Upper lobe of right lung (tissue), 1 donor: ENCODE data around the gene IRX5. TPM values are rescaled to one million over a fixed set of nuclear protein-coding genes. Genes with fewer than 3 reads are reported as not detected.

Experiments used
- ATAC-seq: fragments of 200-7000 bp; cut with Tn5 transposase; one replicate; pipeline ENCODE4 v1.9.1; 2020; ENCODE audit warnings: mild to moderate bottlenecking, moderate library complexity
- DNase-seq: peaks from one replicate; pipeline ENCODE4 v3.0.0-alpha.2; 2020
- H3K27ac ChIP-seq: fragments of 200-600 bp; one replicate; pipeline ENCODE4 v1.8.0; 2022
- H3K27me3 ChIP-seq: fragments of 200-600 bp; one replicate; pipeline ENCODE4 v1.8.0; 2022; ENCODE audit warnings: mild to moderate bottlenecking
- H3K36me3 ChIP-seq: fragments of 200-600 bp; one replicate; pipeline ENCODE4 v1.8.0; 2022
- H3K4me1 ChIP-seq: fragments of 200-600 bp; one replicate; pipeline ENCODE4 v1.8.0; 2022
- H3K4me3 ChIP-seq: fragments of 200-600 bp; one replicate; pipeline ENCODE4 v1.8.0; 2022; ENCODE audit warnings: mild to moderate bottlenecking
- H3K9me3 ChIP-seq: fragments of 200-600 bp; one replicate; pipeline ENCODE4 v1.8.0; 2022
- CTCF ChIP-seq: fragments of 200-600 bp; IDR thresholded peaks from one replicate; pipeline ENCODE4 v1.8.0; 2022; ENCODE audit warnings: antibody characterized with exemption
- intact Hi-C: fragments of 100-400 bp; cut with DNase I; formaldehyde crosslinking; loops from one replicate; pipeline ENCODE4 v1.11.0; 2022
- total RNA-seq: library from RNA; stranded (reverse); fragmentation: NEBNext Ultra II Directional; extraction: Animal tissue kit (Norgen Biotek cat#: 25700); gene quantifications from one replicate; pipeline ENCODE4 v1.2.1, GENCODE V29; 2021
- donor health status: DM: no; HTN: yes; CAD: no; lungs with severe emphysema.

The IRX5 gene
- total RNA-seq, 1 donor from 2014 or later = 23.3 TPM

- intact Hi-C loops = no loop called here
- DNase-seq = no peak
- no peak for TF ChIP-seq CTCF
- H3K36me3 ChIP-seq = no peaks in the 10 kb centered on the region
- H3K4me1 ChIP-seq = peaks cover 8% of the 10 kb centered on the region
- peak overlapping the region; percentile 67 for H3K4me3 ChIP-seq
- H3K27me3 ChIP-seq = peaks cover 82% of the 10 kb centered on the region
- no peak for ATAC-seq
- H3K27ac ChIP-seq = peak overlapping the region; percentile 84
- H3K9me3 ChIP-seq = no peaks in the 10 kb centered on the region
These were observed 8.3 kb downstream of the IRX5 start for GRCh38 chr16:54939029-54939346.

- Histone ChIP-seq H3K27ac (no peak overlapping the region), H3K4me1 (peaks cover 8% of the 10 kb centered on the region), H3K27me3 (peaks cover 75% of the 10 kb centered on the region), H3K9me3 (no peaks in the 10 kb centered on the region), H3K36me3 (no peaks in the 10 kb centered on the region), H3K4me3 (no peak overlapping the region)
- TF ChIP-seq CTCF = no peak
- intact Hi-C loops = no loop called here
- ATAC-seq (peak; percentile 8), DNase-seq (no peak)
These were observed 9.0 kb downstream of the IRX5 start for GRCh38 chr16:54939510-54940278.

GRCh38 chr16:54940279-54940604 lies 9.6 kb downstream of the IRX5 start:
- Histone ChIP-seq H3K4me1 (peaks cover 8% of the 10 kb centered on the region), H3K27me3 (peaks cover 70% of the 10 kb centered on the region), H3K4me3 (no peak overlapping the region), H3K27ac (no peak overlapping the region), H3K36me3 (no peaks in the 10 kb centered on the region), H3K9me3 (no peaks in the 10 kb centered on the region)
- intact Hi-C loops = no loop called here
- DNase-seq = no peak
- no peak for ATAC-seq
- TF ChIP-seq CTCF = no peak

GRCh38 chr16:54942353-54942943 lies 11.8 kb downstream of the IRX5 start:
- H3K27ac ChIP-seq = no peak overlapping the region
- TF ChIP-seq CTCF = no peak
- peaks cover 58% of the 10 kb centered on the region for H3K27me3 ChIP-seq
- intact Hi-C loops = no loop called here
- H3K9me3 ChIP-seq = no peaks in the 10 kb centered on the region
- H3K4me1 ChIP-seq = peaks cover 8% of the 10 kb centered on the region
- DNase-seq (no peak), ATAC-seq (no peak)
- no peak overlapping the region for H3K4me3 ChIP-seq
- no peaks in the 10 kb centered on the region for H3K36me3 ChIP-seq

GRCh38 chr16:54944002-54944401 lies 13.3 kb downstream of the IRX5 start:
- no peak for TF ChIP-seq CTCF
- Histone ChIP-seq H3K27ac (no peak overlapping the region), H3K4me1 (no peaks in the 10 kb centered on the region), H3K9me3 (no peaks in the 10 kb centered on the region), H3K4me3 (no peak overlapping the region), H3K36me3 (no peaks in the 10 kb centered on the region), H3K27me3 (peaks cover 54% of the 10 kb centered on the region)
- no peak for DNase-seq
- intact Hi-C loops = no loop called here
- no peak for ATAC-seq
